Measurements from ENCODE around the gene OR10V1. TPM values are rescaled to one million over a fixed set of nuclear protein-coding genes. Genes with fewer than 3 reads are reported as not detected.

The OR10V1 gene
- total and polyA plus RNA-seq, 2 of the 4 experiments (the other 2 are of a cell fraction) = not detected

DNA sequence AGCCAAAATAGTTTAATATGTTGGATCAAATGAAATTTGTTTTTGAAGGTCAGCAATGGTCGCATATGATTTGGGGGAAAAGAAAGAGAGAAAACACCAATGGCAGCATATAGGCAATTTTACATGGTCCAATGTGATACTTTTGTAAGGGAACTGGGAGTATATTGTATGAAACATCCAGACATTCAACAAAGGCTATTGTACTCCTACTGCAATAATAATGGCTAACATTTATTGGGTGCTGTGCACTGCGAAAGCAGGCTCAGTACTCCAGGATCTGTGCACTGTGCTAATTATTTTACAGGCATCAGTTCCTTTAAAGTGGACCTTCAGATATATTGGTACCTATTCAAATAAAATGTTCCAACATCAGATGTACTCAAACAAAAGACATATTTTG lies 5.9 kb upstream of the OR10V1 start:
- Histone ChIP-seq H3K4me2 (ENCODE audit: low read depth, low read length) (no peak overlapping the region), H3K56ac (ENCODE audit: extremely low read depth, insufficient read depth, low read length) (no peak overlapping the region), H2BK20ac (ENCODE audit: low read depth, low read length) (no peak overlapping the region), H2BK120ac (ENCODE audit: low read depth, low read length) (no peak overlapping the region), H3K9me1 (ENCODE audit: insufficient read depth, low read length) (no peaks in the 10 kb centered on the region), H3K9me3 (ENCODE audit: control insufficient read depth, insufficient read depth, low read length) (no peaks in the 10 kb centered on the region), H3K9ac (ENCODE audit: low read depth, low read length) (no peak overlapping the region), H2BK15ac (ENCODE audit: low read depth, low read length) (no peak overlapping the region), H3K27me3 (ENCODE audit: control insufficient read depth, insufficient read depth, low read length) (peaks cover 4% of the 10 kb centered on the region), H3K4me1 (ENCODE audit: control insufficient read depth, insufficient read depth, low read length) (no peaks in the 10 kb centered on the region), H3K4me3 (ENCODE audit: insufficient read depth, low read depth, low read length) (no peak overlapping the region), H4K20me1 (ENCODE audit: insufficient read depth, low read length) (no peaks in the 10 kb centered on the region), H3K14ac (replicated peaks; ENCODE audit: low read depth, low read length) (no peak overlapping the region), H4K8ac (ENCODE audit: low read depth in 2 of 2, low read length in 2 of 2) (no peak overlapping the region), H4K91ac (ENCODE audit: insufficient read depth, low read depth, low read length) (no peak overlapping the region), H2BK5ac (ENCODE audit: low read depth, low read length, poor library complexity, severe bottlenecking) (no peak overlapping the region), H3K18ac (ENCODE audit: low read depth, low read length) (no peak overlapping the region), H2AK5ac (ENCODE audit: low read depth, low read length) (no peak overlapping the region), H3K23ac (ENCODE audit: low read depth, low read length) (no peak overlapping the region), H3K27ac (ENCODE audit: insufficient read depth, low read length) (no peak overlapping the region), H3K36me3 (ENCODE audit: control insufficient read depth, insufficient read depth, low read length) (no peaks in the 10 kb centered on the region), H3K4ac (ENCODE audit: low read depth, low read length) (no peak overlapping the region), H2AFZ (replicated peaks; ENCODE audit: low read length, poor library complexity) (no peak overlapping the region), H2AK9ac (replicated peaks; ENCODE audit: low read depth, low read length, poor library complexity) (no peak overlapping the region), H3K79me1 (ENCODE audit: low read depth in 1 of 2, low read length in 2 of 2) (no peaks in the 10 kb centered on the region), H4K5ac (ENCODE audit: low read depth, low read length) (no peak overlapping the region)
- CTCF ChIA-PET = no interaction called here
- WGBS, 2 experiments (ENCODE audit: extremely low coverage in 2 of 2, insufficient read length in 1 of 2) = no CpG with 5 or more reads among the region's 2 CpGs
- DNase-seq (no peak), ATAC-seq (ENCODE audit: low read depth) (no peak)
- no peak for TF ChIP-seq MAFK (IDR thresholded peaks at IDR 0.05; ENCODE audit: low read depth, low read length)
- no peak for TF ChIP-seq MAZ (IDR thresholded peaks at IDR 0.05; ENCODE audit: borderline replicate concordance, low read depth, low read length)
- no peak for TF ChIP-seq RCOR1 (IDR thresholded peaks at IDR 0.05; ENCODE audit: insufficient replicate concordance, low read length)
- TF ChIP-seq, protein P1, sequence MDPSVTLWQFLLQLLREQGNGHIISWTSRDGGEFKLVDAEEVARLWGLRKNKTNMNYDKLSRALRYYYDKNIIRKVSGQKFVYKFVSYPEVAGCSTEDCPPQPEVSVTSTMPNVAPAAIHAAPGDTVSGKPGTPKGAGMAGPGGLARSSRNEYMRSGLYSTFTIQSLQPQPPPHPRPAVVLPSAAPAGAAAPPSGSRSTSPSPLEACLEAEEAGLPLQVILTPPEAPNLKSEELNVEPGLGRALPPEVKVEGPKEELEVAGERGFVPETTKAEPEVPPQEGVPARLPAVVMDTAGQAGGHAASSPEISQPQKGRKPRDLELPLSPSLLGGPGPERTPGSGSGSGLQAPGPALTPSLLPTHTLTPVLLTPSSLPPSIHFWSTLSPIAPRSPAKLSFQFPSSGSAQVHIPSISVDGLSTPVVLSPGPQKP (IDR thresholded peaks at IDR 0.05; ENCODE audit: borderline replicate concordance, low read depth, low read length) = no peak
- TF ChIP-seq CEBPB (IDR thresholded peaks at IDR 0.05; ENCODE audit: low read depth, low read length) = no peak
- TF ChIP-seq, protein P2, sequence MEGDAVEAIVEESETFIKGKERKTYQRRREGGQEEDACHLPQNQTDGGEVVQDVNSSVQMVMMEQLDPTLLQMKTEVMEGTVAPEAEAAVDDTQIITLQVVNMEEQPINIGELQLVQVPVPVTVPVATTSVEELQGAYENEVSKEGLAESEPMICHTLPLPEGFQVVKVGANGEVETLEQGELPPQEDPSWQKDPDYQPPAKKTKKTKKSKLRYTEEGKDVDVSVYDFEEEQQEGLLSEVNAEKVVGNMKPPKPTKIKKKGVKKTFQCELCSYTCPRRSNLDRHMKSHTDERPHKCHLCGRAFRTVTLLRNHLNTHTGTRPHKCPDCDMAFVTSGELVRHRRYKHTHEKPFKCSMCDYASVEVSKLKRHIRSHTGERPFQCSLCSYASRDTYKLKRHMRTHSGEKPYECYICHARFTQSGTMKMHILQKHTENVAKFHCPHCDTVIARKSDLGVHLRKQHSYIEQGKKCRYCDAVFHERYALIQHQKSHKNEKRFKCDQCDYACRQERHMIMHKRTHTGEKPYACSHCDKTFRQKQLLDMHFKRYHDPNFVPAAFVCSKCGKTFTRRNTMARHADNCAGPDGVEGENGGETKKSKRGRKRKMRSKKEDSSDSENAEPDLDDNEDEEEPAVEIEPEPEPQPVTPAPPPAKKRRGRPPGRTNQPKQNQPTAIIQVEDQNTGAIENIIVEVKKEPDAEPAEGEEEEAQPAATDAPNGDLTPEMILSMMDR (conservative IDR thresholded peaks at IDR 0.05; ENCODE audit: low read depth, low read length) = no peak
- TF ChIP-seq POLR2A (IDR thresholded peaks at IDR 0.05; ENCODE audit: low read depth, low read length) = no peak
- TF ChIP-seq BHLHE40 (IDR thresholded peaks at IDR 0.05; ENCODE audit: low read depth, low read length) = no peak
- TF ChIP-seq, protein P3, sequence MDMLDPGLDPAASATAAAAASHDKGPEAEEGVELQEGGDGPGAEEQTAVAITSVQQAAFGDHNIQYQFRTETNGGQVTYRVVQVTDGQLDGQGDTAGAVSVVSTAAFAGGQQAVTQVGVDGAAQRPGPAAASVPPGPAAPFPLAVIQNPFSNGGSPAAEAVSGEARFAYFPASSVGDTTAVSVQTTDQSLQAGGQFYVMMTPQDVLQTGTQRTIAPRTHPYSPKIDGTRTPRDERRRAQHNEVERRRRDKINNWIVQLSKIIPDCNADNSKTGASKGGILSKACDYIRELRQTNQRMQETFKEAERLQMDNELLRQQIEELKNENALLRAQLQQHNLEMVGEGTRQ (IDR thresholded peaks at IDR 0.05; ENCODE audit: low read depth, low read length) = no peak
- POLR2A ChIA-PET (ENCODE audit: unreplicated experiment) = no interaction called here
- dilution Hi-C loops (cut with HindIII; ENCODE audit: low sequenced_read_pairs, unreplicated experiment) (no loop called here), in situ Hi-C loops (cut with MboI; ENCODE audit: low sequenced_read_pairs) (no loop called here), intact Hi-C loops (cut with micrococcal nuclease) (no loop called here)
- no TSS peak for BruUV-seq (replicated peaks)
